ENCODE data around the gene SSH3. TPM values are rescaled to one million over a fixed set of nuclear protein-coding genes. Genes with fewer than 3 reads are reported as not detected.

Gene SSH3
- total and polyA plus RNA-seq, 5 donors from 2014 or later = 2.3 to 24.4 (median 3.7) TPM

DNA sequence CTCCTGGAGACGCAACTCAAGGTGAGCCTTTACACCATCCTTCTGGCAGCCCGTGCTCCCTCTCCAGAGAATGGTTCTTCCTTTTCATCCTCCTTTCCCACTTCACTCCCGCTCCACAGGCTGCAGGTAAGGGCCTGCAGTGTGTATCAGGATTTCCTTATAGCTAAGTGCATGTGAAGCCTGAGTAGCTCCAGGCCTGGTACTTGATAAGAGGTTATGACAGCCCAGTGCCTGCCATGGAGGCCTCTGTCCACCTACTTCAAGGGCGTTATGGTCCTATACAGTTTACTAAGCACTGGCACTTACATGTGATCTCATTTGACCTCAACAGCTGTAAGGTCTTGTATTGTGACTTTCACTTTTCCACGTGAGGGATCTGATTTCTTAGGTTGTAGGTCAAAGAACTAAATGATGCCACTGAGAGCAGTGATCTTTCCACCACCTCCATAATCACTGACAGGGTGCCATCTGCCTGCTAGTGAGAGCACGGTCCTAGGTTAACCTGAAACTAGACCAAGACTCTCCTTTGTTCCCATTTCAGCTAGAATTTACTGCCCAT is 18.1 kb downstream of the SSH3 start:
- no peak overlapping the region for H3K27ac ChIP-seq (ENCODE audit: insufficient read depth, low read length, poor library complexity, severe bottlenecking)

DNA sequence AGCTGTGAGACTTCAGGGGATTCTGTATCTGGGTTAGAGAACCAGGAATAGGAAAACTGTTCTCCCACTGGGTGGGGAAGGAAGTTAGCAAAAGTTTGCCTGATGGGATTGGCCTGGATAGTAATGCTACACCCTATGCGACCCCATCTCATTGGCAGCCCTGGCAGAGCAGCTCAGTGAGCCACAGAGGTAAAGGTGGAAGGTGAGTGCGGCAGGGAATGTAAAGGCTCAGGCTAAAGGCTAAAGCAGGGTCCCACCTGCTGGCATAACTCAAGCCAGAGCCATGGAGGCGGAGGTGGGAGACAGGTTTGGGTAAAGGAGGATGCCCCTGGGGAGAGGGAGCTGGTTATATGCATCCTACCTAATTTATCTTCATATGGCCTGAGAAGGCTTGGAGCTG is 18.7 kb downstream of the SSH3 start:
- Histone ChIP-seq H3K27ac (ENCODE audit: insufficient read depth, low read length, poor library complexity, severe bottlenecking) (no peak overlapping the region), H3K4me3 (ENCODE audit: low read depth, low read length) (no peak overlapping the region), H3K36me3 (ENCODE audit: control insufficient read depth, insufficient read depth, low read length) (no peaks in the 10 kb centered on the region), H3K9me3 (ENCODE audit: control insufficient read depth in 2 of 2, low read length in 2 of 2) (no peaks in the 10 kb centered on the region), H3K4me1 (ENCODE audit: control insufficient read depth, insufficient read depth, low read length, poor library complexity, severe bottlenecking) (peaks cover 12% of the 10 kb centered on the region), H3K27me3 (ENCODE audit: control insufficient read depth, insufficient read depth, low read length) (peaks cover 2% of the 10 kb centered on the region)
- Mint-ChIP-seq H3K4me1 (peaks cover 4 to 24% (median 13%) of the 10 kb centered on the region in 4 donors), H3K27ac (no peak overlapping the region), H3K36me3 (peaks cover 7% of the 10 kb centered on the region), H3K9me3 (no peaks in the 10 kb centered on the region), H3K27me3 (peaks cover 8% of the 10 kb centered on the region), H3K4me3 (peak overlapping the region in 1 of 4 donors; percentile 63)
- no peak for DNase-seq
- no peak for ATAC-seq (ENCODE audit: low read depth in 2 of 2)

More for the DNA sequence above, 18.1 kb downstream of the SSH3 start:
- no peaks in the 10 kb centered on the region for H3K9me3 ChIP-seq (ENCODE audit: control insufficient read depth in 2 of 2, low read length in 2 of 2)
- H3K27me3 ChIP-seq (ENCODE audit: control insufficient read depth, insufficient read depth, low read length) = peaks cover 2% of the 10 kb centered on the region
- Mint-ChIP-seq H3K27ac (no peak overlapping the region), H3K4me3 (no peak overlapping the region), H3K36me3 (peaks cover 7% of the 10 kb centered on the region), H3K27me3 (peaks cover 8% of the 10 kb centered on the region), H3K4me1 (peaks cover 4 to 28% (median 14%) of the 10 kb centered on the region in 4 donors), H3K9me3 (no peaks in the 10 kb centered on the region)
- DNase-seq = no peak
- no peak for ATAC-seq (ENCODE audit: low read depth in 2 of 2)
- H3K4me3 ChIP-seq (ENCODE audit: low read depth, low read length) = no peak overlapping the region
- peaks cover 15% of the 10 kb centered on the region for H3K4me1 ChIP-seq (ENCODE audit: control insufficient read depth, insufficient read depth, low read length, poor library complexity, severe bottlenecking)
- no peaks in the 10 kb centered on the region for H3K36me3 ChIP-seq (ENCODE audit: control insufficient read depth, insufficient read depth, low read length)

DNA sequence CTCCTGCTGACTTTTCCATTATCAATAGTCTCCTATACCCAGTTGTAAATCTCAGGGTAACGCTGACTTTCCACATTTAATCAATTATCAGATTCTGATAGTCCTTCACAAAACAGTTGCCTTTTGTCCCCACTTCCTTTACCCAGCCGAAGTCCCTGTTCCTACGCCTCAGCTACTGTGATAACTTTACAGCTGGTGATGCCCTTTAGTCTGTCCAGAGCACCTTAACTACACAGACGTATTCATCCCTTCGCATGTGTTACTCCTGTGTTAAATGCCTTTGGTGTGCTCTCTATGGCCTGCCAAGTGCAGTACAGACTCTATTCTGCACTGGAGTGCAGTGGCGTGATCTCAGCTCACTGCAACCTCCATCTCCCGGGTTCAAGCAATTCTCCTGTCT is 20.2 kb downstream of the SSH3 start:
- Mint-ChIP-seq H3K9me3 (no peaks in the 10 kb centered on the region), H3K4me3 (no peak overlapping the region), H3K27me3 (peaks cover 2% of the 10 kb centered on the region), H3K4me1 (peaks cover 0 to 12% (median 8%) of the 10 kb centered on the region in 4 donors), H3K36me3 (peaks cover 7% of the 10 kb centered on the region), H3K27ac (peak overlapping the region in 1 of 3 donors; percentile 54)
- peaks cover 2% of the 10 kb centered on the region for H3K27me3 ChIP-seq (ENCODE audit: control insufficient read depth, insufficient read depth, low read length)
- H3K4me3 ChIP-seq (ENCODE audit: low read depth, low read length) = no peak overlapping the region
- ATAC-seq (ENCODE audit: low read depth in 2 of 2) (no peak), DNase-seq (no peak)
- peaks cover 3% of the 10 kb centered on the region for H3K4me1 ChIP-seq (ENCODE audit: control insufficient read depth, insufficient read depth, low read length, poor library complexity, severe bottlenecking)
- H3K9me3 ChIP-seq (ENCODE audit: control insufficient read depth in 2 of 2, low read length in 2 of 2) = no peaks in the 10 kb centered on the region
- H3K36me3 ChIP-seq (ENCODE audit: control insufficient read depth, insufficient read depth, low read length) = no peaks in the 10 kb centered on the region
- H3K27ac ChIP-seq (ENCODE audit: insufficient read depth, low read length, poor library complexity, severe bottlenecking) = no peak overlapping the region

DNA sequence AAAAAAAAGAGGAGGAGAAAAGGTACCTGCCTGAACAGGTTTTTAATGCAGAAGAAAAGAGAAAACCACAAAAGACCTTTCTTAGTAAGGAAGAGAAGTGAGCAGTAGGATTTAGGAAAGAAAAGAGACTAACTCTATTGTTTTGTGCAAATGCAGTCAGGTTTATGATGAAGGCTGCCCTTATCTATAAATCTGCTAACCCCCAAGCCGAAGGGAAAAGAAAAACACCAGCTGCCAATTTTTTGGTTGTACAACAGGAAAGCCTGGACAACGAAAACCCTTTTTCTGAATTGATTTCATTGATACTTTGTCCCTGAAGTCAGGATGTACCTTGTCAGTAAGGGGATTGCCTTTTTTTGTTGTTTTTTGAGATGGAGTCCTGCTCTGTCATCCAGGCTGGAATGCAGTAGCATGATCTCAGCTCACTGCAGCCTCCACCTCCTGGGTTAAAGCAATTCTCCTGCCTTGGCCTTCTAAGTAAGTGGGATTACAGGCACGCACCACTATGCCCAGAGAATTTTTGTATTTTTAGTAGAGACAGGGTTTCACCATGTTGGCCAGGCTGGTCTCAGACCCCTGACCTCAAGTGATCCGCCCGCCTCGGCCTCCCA is 28.9 kb downstream of the SSH3 start:
- Histone ChIP-seq H3K27ac (ENCODE audit: insufficient read depth, low read length, poor library complexity, severe bottlenecking) (no peak overlapping the region), H3K9me3 (ENCODE audit: control insufficient read depth in 2 of 2, low read length in 2 of 2) (no peaks in the 10 kb centered on the region), H3K4me3 (ENCODE audit: low read depth, low read length) (no peak overlapping the region), H3K36me3 (ENCODE audit: control insufficient read depth, insufficient read depth, low read length) (no peaks in the 10 kb centered on the region), H3K4me1 (ENCODE audit: control insufficient read depth, insufficient read depth, low read length, poor library complexity, severe bottlenecking) (no peaks in the 10 kb centered on the region), H3K27me3 (ENCODE audit: control insufficient read depth, insufficient read depth, low read length) (no peaks in the 10 kb centered on the region)
- ATAC-seq (ENCODE audit: low read depth in 2 of 2) (no peak), DNase-seq (no peak)
- no peak overlapping the region for H3K4me3 Mint-ChIP-seq
- H3K4me1 Mint-ChIP-seq = no peaks in the 10 kb centered on the region
- no peak overlapping the region for H3K27ac Mint-ChIP-seq
- no peaks in the 10 kb centered on the region for H3K9me3 Mint-ChIP-seq
- H3K36me3 Mint-ChIP-seq = peaks cover 3% of the 10 kb centered on the region
- H3K27me3 Mint-ChIP-seq = no peaks in the 10 kb centered on the region

DNA sequence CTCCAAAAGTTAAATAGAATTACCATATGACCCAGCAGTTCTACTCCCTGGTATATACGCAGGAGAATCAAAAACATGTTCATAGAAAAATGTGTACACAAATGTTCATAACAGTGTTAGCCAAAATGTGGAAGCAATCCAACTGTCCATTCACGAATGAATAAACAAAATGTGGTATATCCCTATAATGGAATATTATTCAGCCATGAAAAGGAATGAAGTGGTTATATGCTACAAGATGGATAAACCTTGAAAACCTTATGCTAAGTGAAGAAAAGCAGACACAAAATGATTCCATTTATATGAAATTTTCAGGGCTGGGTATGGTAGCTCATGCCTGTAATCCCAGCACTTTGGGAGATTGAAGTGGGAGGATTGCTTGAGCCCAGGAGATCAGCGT is 33.9 kb downstream of the SSH3 start:
- H3K36me3 ChIP-seq (ENCODE audit: control insufficient read depth, insufficient read depth, low read length) = no peaks in the 10 kb centered on the region
- Mint-ChIP-seq H3K9me3 (no peaks in the 10 kb centered on the region), H3K4me3 (no peak overlapping the region), H3K4me1 (peaks cover 0 to under 1% (median 0%) of the 10 kb centered on the region in 4 donors), H3K27ac (no peak overlapping the region), H3K27me3 (no peaks in the 10 kb centered on the region), H3K36me3 (no peaks in the 10 kb centered on the region)
- no peak overlapping the region for H3K27ac ChIP-seq (ENCODE audit: insufficient read depth, low read length, poor library complexity, severe bottlenecking)
- H3K4me1 ChIP-seq (ENCODE audit: control insufficient read depth, insufficient read depth, low read length, poor library complexity, severe bottlenecking) = no peaks in the 10 kb centered on the region
- H3K4me3 ChIP-seq (ENCODE audit: low read depth, low read length) = no peak overlapping the region
- no peaks in the 10 kb centered on the region for H3K9me3 ChIP-seq (ENCODE audit: control insufficient read depth in 2 of 2, low read length in 2 of 2)
- H3K27me3 ChIP-seq (ENCODE audit: control insufficient read depth, insufficient read depth, low read length) = no peaks in the 10 kb centered on the region
- DNase-seq = no peak
- ATAC-seq (ENCODE audit: low read depth in 2 of 2) = no peak

DNA sequence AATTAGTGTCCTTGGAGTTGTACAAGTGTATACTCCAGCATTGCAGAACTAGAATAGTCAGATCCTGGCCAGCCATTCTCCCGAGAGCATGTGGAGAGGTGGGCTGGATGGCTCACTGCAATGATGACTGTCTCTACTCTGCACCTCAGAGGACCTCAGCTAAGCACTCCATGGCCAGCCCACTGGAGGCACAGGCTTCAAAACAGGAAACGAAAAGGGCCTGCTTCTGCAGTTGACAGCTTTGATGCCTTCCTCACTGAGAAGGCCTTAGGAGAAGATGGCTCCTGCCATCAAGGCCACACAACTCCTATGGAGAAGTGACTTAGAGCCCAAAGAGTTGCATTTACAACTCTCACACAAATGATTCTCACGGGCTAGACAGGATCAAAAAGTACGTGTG is 40.9 kb downstream of the SSH3 start:
- H3K4me1 Mint-ChIP-seq = peaks cover 6 to 52% (median 23%) of the 10 kb centered on the region in 4 donors
- H3K4me3 Mint-ChIP-seq = peak overlapping the region in 3 of 4 donors; percentile 3 to 82 (median 65)
- Histone ChIP-seq H3K9me3 (ENCODE audit: control insufficient read depth in 2 of 2, low read length in 2 of 2) (no peaks in the 10 kb centered on the region), H3K36me3 (ENCODE audit: control insufficient read depth, insufficient read depth, low read length) (no peaks in the 10 kb centered on the region), H3K4me3 (ENCODE audit: low read depth, low read length) (peak overlapping the region; percentile 13), H3K27me3 (ENCODE audit: control insufficient read depth, insufficient read depth, low read length) (no peaks in the 10 kb centered on the region), H3K27ac (ENCODE audit: insufficient read depth, low read length, poor library complexity, severe bottlenecking) (peak overlapping the region; percentile 70), H3K4me1 (ENCODE audit: control insufficient read depth, insufficient read depth, low read length, poor library complexity, severe bottlenecking) (peaks cover 31% of the 10 kb centered on the region)
- peak overlapping the region; percentile 91 to 97 (median 96) for H3K27ac Mint-ChIP-seq
- peak; percentile 76 to 83 for ATAC-seq (ENCODE audit: low read depth in 2 of 2)
- H3K9me3 Mint-ChIP-seq = no peaks in the 10 kb centered on the region
- H3K27me3 Mint-ChIP-seq = no peaks in the 10 kb centered on the region
- H3K36me3 Mint-ChIP-seq = no peaks in the 10 kb centered on the region
- peak in 1 of 3 donors; percentile 80 for DNase-seq

DNA sequence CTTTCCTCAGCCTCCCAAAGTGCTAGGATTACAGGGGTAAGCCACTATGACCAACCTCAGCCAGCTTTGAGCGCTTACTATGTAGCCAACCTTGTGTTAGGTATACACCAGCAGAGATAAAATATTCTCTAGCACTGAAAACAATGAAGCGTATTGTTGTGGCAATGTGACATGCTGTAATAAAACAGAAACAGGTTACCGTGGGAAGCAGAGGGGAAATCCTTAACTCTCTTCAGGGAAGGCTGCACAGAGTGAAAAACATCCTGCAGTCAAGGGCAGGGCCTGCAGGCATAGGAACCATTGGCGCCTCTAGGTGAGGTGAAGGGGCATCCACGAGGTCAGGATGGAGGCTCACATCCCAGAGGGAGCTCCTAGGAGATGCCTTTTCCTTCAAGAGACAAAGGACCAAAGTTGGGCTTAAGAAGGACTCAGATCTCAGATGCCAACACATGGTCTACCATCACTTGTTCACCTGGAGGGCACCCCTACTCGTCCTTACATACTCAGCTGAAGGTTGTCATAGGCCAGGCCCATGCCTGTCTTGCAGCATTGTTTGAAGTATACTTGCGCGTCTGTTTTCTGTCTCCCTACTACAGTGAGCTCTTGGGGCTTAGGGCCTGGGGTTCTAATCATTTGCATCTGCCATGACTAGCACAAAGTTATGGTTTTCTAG is 42.1 kb downstream of the SSH3 start:
- Mint-ChIP-seq H3K27ac (peak overlapping the region; percentile 91 to 97 (median 96)), H3K4me3 (peak overlapping the region; percentile 47 to 82 (median 68))
- no peaks in the 10 kb centered on the region for H3K36me3 ChIP-seq (ENCODE audit: control insufficient read depth, insufficient read depth, low read length)

More for the DNA sequence above, 42.1 kb downstream of the SSH3 start:
- H3K9me3 Mint-ChIP-seq = no peaks in the 10 kb centered on the region
- H3K4me1 Mint-ChIP-seq = peaks cover 6 to 62% (median 28%) of the 10 kb centered on the region in 4 donors
- Histone ChIP-seq H3K27ac (ENCODE audit: insufficient read depth, low read length, poor library complexity, severe bottlenecking) (peak overlapping the region; percentile 70), H3K27me3 (ENCODE audit: control insufficient read depth, insufficient read depth, low read length) (no peaks in the 10 kb centered on the region), H3K9me3 (ENCODE audit: control insufficient read depth in 2 of 2, low read length in 2 of 2) (no peaks in the 10 kb centered on the region), H3K4me1 (ENCODE audit: control insufficient read depth, insufficient read depth, low read length, poor library complexity, severe bottlenecking) (peaks cover 31% of the 10 kb centered on the region), H3K4me3 (ENCODE audit: low read depth, low read length) (peak overlapping the region; percentile 23)
- no peaks in the 10 kb centered on the region for H3K36me3 Mint-ChIP-seq
- ATAC-seq (ENCODE audit: low read depth in 2 of 2) = peak; percentile 50 to 55
- H3K27me3 Mint-ChIP-seq = no peaks in the 10 kb centered on the region
- no peak for DNase-seq
